A549 (cell line): ENCODE results near the gene RTN4RL1. TPM values are rescaled to one million over a fixed set of nuclear protein-coding genes. Genes with fewer than 3 reads are reported as not detected.

Experiments
- ATAC-seq, 2 experiments: fragments of 200-7000 bp in 1 of 2; fragments of >200 bp in 1 of 2; cut with Nextera tagmentation in 1 of 2; cut with Tn5 transposase in 1 of 2; 3 replicates each; pipeline versions ENCODE4 v1.8.0 to v1.9.1; 2018 to 2020; ENCODE audit warnings: mild to moderate bottlenecking in 1 of 2, moderate library complexity in 1 of 2
- CTCF ChIA-PET: fragments of 300-600 bp; sonication (Branson Sonifier 250); formaldehyde crosslinking; extraction: SDS; loops from one replicate; lab custom pipeline; 2021; ENCODE audit warnings: antibody characterized with exemption, inconsistent platforms; lab: Yijun Ruan, JAX
- POLR2A ChIA-PET: fragments of 350-600 bp; formaldehyde crosslinking; extraction: SDS; loops from one replicate; lab custom pipeline; 2021; ENCODE audit warnings: antibody characterized with exemption, inconsistent platforms; lab: Yijun Ruan, JAX
- DNase-seq, 2 experiments: peaks; one replicate each; pipeline versions ENCODE4 v3.0.0 to v3.0.0-alpha.2; 2011 to 2016; ENCODE audit warnings: low read depth in 1 of 2, low spot score in 1 of 2
- FAIRE-seq: peaks from 2 replicates; lab custom pipeline; 2011; peaks lifted over from hg19 to GRCh38; lab: Jason Lieb, UNC
- H3K27ac ChIP-seq, 2 experiments: fragments of >200 bp; sonication (Bioruptor Twin); formaldehyde crosslinking; 3 replicates each; pipeline ENCODE4 v1.5.1; 2016 to 2017
- H3K4me1 ChIP-seq: fragments of >200 bp; sonication (Bioruptor Twin); formaldehyde crosslinking; 3 replicates; pipeline ENCODE4 v1.6.1; 2016
- H3K4me2 ChIP-seq: fragments of >200 bp; sonication (Bioruptor Twin); formaldehyde crosslinking; 3 replicates; pipeline ENCODE4 v1.6.1; 2016
- H3K4me3 ChIP-seq: fragments of >200 bp; sonication (Bioruptor Twin); formaldehyde crosslinking; 3 replicates; pipeline ENCODE4 v1.5.1; 2016
- H3K9me3 ChIP-seq: fragments of >200 bp; sonication (Bioruptor Twin); formaldehyde crosslinking; 3 replicates; pipeline ENCODE4 v1.6.1; 2016
- ATOH8 ChIP-seq: fragments of 250-450 bp; sonication (Bioruptor Pico); IDR thresholded peaks from 2 replicates; pipeline ENCODE4 v1.5.0; 2020; ENCODE audit warnings: low read depth, mild to moderate bottlenecking, moderate library complexity
- CBX8 ChIP-seq: fragments of 200-600 bp; sonication (generic); IDR thresholded peaks from 2 replicates; pipeline ENCODE4 v1.6.1; 2016
- CTCF ChIP-seq: fragments of >200 bp; sonication (Bioruptor Twin); formaldehyde crosslinking; IDR thresholded peaks from 3 replicates; pipeline ENCODE4 v1.5.1; 2016
- EHF ChIP-seq: fragments of 250-450 bp; sonication (Bioruptor Pico); IDR thresholded peaks from 2 replicates; pipeline ENCODE4 v1.5.0; 2020; ENCODE audit warnings: mild to moderate bottlenecking
- FOXS1 ChIP-seq: fragments of 250-450 bp; sonication (Bioruptor Pico); IDR thresholded peaks from 2 replicates; pipeline ENCODE4 v1.5.0; 2020; ENCODE audit warnings: mild to moderate bottlenecking, moderate library complexity
- GATA3 ChIP-seq: IDR thresholded peaks from 2 replicates; pipeline ENCODE4 v1.6.1; 2012; ENCODE audit warnings: borderline replicate concordance
- HMGXB4 ChIP-seq: fragments of 250-450 bp; sonication (Bioruptor Pico); IDR thresholded peaks from 2 replicates; pipeline ENCODE4 v1.5.0; 2021; ENCODE audit warnings: mild to moderate bottlenecking, moderate library complexity, borderline replicate concordance
- HOXA7 ChIP-seq: fragments of 250-450 bp; sonication (Bioruptor Pico); IDR thresholded peaks from 2 replicates; pipeline ENCODE4 v1.5.0; 2020; ENCODE audit warnings: mild to moderate bottlenecking, moderate library complexity
- JUN ChIP-seq, 2 experiments: fragments of >200 bp; sonication (Bioruptor Twin); formaldehyde crosslinking; IDR thresholded peaks; 2 replicates in 1 of 2; 3 replicates in 1 of 2; pipeline ENCODE4 v1.6.1; 2016 to 2017
- KDM1A ChIP-seq: fragments of 200-600 bp; sonication (generic); IDR thresholded peaks from 2 replicates; pipeline ENCODE4 v1.6.1; 2016; ENCODE audit warnings: low read depth, mild to moderate bottlenecking
- KDM5A ChIP-seq: fragments of 200-600 bp; sonication (generic); IDR thresholded peaks from 2 replicates; pipeline ENCODE4 v1.6.1; 2016; ENCODE audit warnings: antibody characterized with exemption, mild to moderate bottlenecking
- NR3C1 ChIP-seq: fragments of >200 bp; sonication (Bioruptor Twin); formaldehyde crosslinking; IDR thresholded peaks from 3 replicates; pipeline ENCODE4 v1.6.1; 2017
- PBX3 ChIP-seq: IDR thresholded peaks from 2 replicates; pipeline ENCODE4 v1.6.1; 2012
- RAD21 ChIP-seq, 2 experiments: fragments of >200 bp in 1 of 2; sonication (Bioruptor Twin) in 1 of 2; formaldehyde crosslinking in 1 of 2; IDR thresholded peaks in 1 of 2; conservative IDR thresholded peaks in 1 of 2; 2 replicates in 1 of 2; 3 replicates in 1 of 2; pipeline ENCODE4 v1.6.1; 2012 to 2018; ENCODE audit warnings: inconsistent platforms in 1 of 2
- RFX5 ChIP-seq: fragments of 450-650 bp; IDR thresholded peaks from 2 replicates; pipeline ENCODE4 v1.7.1; 2014; ENCODE audit warnings: antibody characterized with exemption, mild to moderate bottlenecking, moderate library complexity
- RNF2 ChIP-seq: fragments of 200-600 bp; sonication (generic); IDR thresholded peaks from 2 replicates; pipeline ENCODE4 v1.6.1; 2016; ENCODE audit warnings: low read depth, mild to moderate bottlenecking, antibody characterized with exemption, moderate library complexity, borderline replicate concordance
- SMC3 ChIP-seq: fragments of >200 bp; sonication (Bioruptor Twin); formaldehyde crosslinking; IDR thresholded peaks from 3 replicates; pipeline ENCODE4 v1.6.1; 2018; ENCODE audit warnings: inconsistent platforms
- USF2 ChIP-seq: fragments of 450-650 bp; IDR thresholded peaks from 2 replicates; pipeline ENCODE4 v1.6.1; 2014; ENCODE audit warnings: antibody characterized with exemption
- ZFP36 ChIP-seq: fragments of 450-650 bp; IDR thresholded peaks from 2 replicates; pipeline ENCODE4 v1.6.1; 2014; ENCODE audit warnings: borderline replicate concordance; ENCODE audit not compliant: partially characterized antibody
- ZNF302 ChIP-seq: fragments of 250-450 bp; sonication (Bioruptor Pico); IDR thresholded peaks from 2 replicates; pipeline ENCODE4 v1.9.0; 2021; ENCODE audit warnings: inconsistent platforms, mild to moderate bottlenecking, moderate library complexity
- WGBS: methylation state at CpG from one replicate; pipeline ENCODE4 v1.1.6; 2017; ENCODE audit errors: missing lambda C conversion rate; 5-methylcytosine and 5-hydroxymethylcytosine counted together
- polyA plus RNA-seq, 4 experiments: library from polyadenylated mRNA; depleted of rRNA in 3 of 4; stranded (reverse); fragments of >200 nt; fragmentation: RNase III in 1 of 4; extraction: RNeasy Plus Mini Kit Qiagen cat#74134 plus additional on column Dnase treatment in 1 of 4; gene quantifications; 2 replicates in 3 of 4; 3 replicates in 1 of 4; pipeline ENCODE4 v1.2.3, GENCODE V29; 2011 to 2017

RTN4RL1 gene
- polyA plus RNA-seq, 2 of the 4 experiments (the other 2 are of a cell fraction) = 0.39 to 1.5 TPM

- H3K27ac ChIP-seq = no peak overlapping the region
- peaks cover 9% of the 10 kb centered on the region; the same call in 1 of the 3 replicates for H3K4me1 ChIP-seq
- ChIA-PET CTCF (interaction anchor here (0.6 to 9.4 kb wide), 34 partner anchors 9 to 335 kb away, joined by 3 to 420 read pairs (median 6); partner anchors contain the start of genes DPH1, HIC1, OVCA2 and RTN4RL1), POLR2A (interaction anchor here (1.7 kb wide), 1 partner anchor 131 kb away, joined by 4 read pairs; the partner anchor contains the start of gene OVCA2)
- no peak for FAIRE-seq
- H3K4me3 ChIP-seq = no peak overlapping the region
- ATAC-seq = no peak
- 20% methylated on average over 3 of the region's 3 CpGs for WGBS
- DNase-seq = no peak
- no peak overlapping the region for H3K4me2 ChIP-seq
- TF ChIP-seq RAD21 (conservative IDR thresholded peaks at IDR 0.05 in 1 of 2, IDR thresholded peaks at IDR 0.05 in 1 of 2) = no peak
- TF ChIP-seq RFX5 = no peak
- TF ChIP-seq ATOH8 = no peak
- TF ChIP-seq GATA3 = no peak
- TF ChIP-seq KDM5A = no peak
- no peak for TF ChIP-seq KDM1A
- TF ChIP-seq EHF (CRISPR knock-in tag) = no peak
- TF ChIP-seq JUN (IDR thresholded peaks at IDR 0.05) = no peak
- TF ChIP-seq FOXS1 (CRISPR knock-in tag) = no peak
- TF ChIP-seq CBX8 = no peak
- no peak for TF ChIP-seq HOXA7
- no peak for TF ChIP-seq USF2
- no peak for TF ChIP-seq RNF2
- TF ChIP-seq ZFP36 = no peak
- H3K9me3 ChIP-seq = no peaks in the 10 kb centered on the region
Measured at GRCh38 chr17:1909985-1910384, 115.1 kb downstream of the RTN4RL1 start.

- no peaks in the 10 kb centered on the region for H3K9me3 ChIP-seq
- peak; percentile 92 for FAIRE-seq
- TF ChIP-seq CTCF = peak; percentile 95
- TF ChIP-seq RAD21 (conservative IDR thresholded peaks at IDR 0.05 in 1 of 2, IDR thresholded peaks at IDR 0.05 in 1 of 2) = peak; percentile 97
- no peak for TF ChIP-seq PBX3
- no peak for TF ChIP-seq ZNF302 (CRISPR knock-in tag)
- no peak for TF ChIP-seq EHF (CRISPR knock-in tag)
- peak; percentile 99 for TF ChIP-seq SMC3
- no peak for TF ChIP-seq NR3C1
- no peak for TF ChIP-seq HMGXB4
- TF ChIP-seq, all 56 proteins: peak for 3
- Histone ChIP-seq H3K4me1 (peaks cover 9% of the 10 kb centered on the region; the same call in 1 of the 3 replicates), H3K4me2 (peak overlapping the region; percentile 52), H3K27ac (peak overlapping the region in 1 of 2 experiments; percentile 33; a peak in 1 of 6 replicates), H3K4me3 (no peak overlapping the region)
- ChIA-PET CTCF (interaction anchor here (0.6 to 9.4 kb wide), 72 partner anchors 7 to 353 kb away, joined by 3 to 420 read pairs (median 4); partner anchors contain the start of genes DPH1, HIC1, OVCA2 and RTN4RL1), POLR2A (interaction anchor here (1.0 to 1.7 kb wide), 5 partner anchors 116 to 192 kb away, joined by 3 to 23 read pairs (median 4); partner anchors contain the start of genes OVCA2 and RTN4RL1)
- 13% methylated on average over 22 of the region's 22 CpGs for WGBS
- ATAC-seq = peak; percentile 88 to 96
- peak; percentile 81 to 85 for DNase-seq
Measured at GRCh38 chr17:1908699-1909309, 116.3 kb downstream of the RTN4RL1 start.
